ENCODE data around the gene RIN3.

RIN3 gene

GRCh38 chr14:92728759-92729364, 215.3 kb downstream of the RIN3 start:
- peaks cover 15% of the 10 kb centered on the region for H3K4me1 ChIP-seq (ENCODE audit: control insufficient read depth, insufficient read depth, low read length, poor library complexity, severe bottlenecking)

GRCh38 chr14:92729634-92730358, 216.2 kb downstream of the RIN3 start:
- Histone ChIP-seq H3K9me3 (ENCODE audit: control insufficient read depth, low read length) (peaks cover 2% of the 10 kb centered on the region), H3K27ac (ENCODE audit: low read depth, low read length, severe bottlenecking) (no peak overlapping the region), H3K4me1 (ENCODE audit: control insufficient read depth, insufficient read depth, low read length, poor library complexity, severe bottlenecking) (peaks cover 15% of the 10 kb centered on the region), H3K36me3 (ENCODE audit: control insufficient read depth, insufficient read depth, low read length) (peaks cover 37% of the 10 kb centered on the region), H3K4me3 (ENCODE audit: extremely low read depth, insufficient read depth, low read length, poor library complexity, severe bottlenecking) (no peak overlapping the region)
- WGBS, 2 experiments (ENCODE audit: insufficient coverage in 2 of 2) = 86 to 90% methylated on average over 3 to 4 of the region's 14 CpGs

More at GRCh38 chr14:92728759-92729364, 215.3 kb downstream of the RIN3 start:
- no peak overlapping the region for H3K27ac ChIP-seq (ENCODE audit: low read depth, low read length, severe bottlenecking)
- no peak overlapping the region for H3K4me3 ChIP-seq (ENCODE audit: extremely low read depth, insufficient read depth, low read length, poor library complexity, severe bottlenecking)
- H3K36me3 ChIP-seq (ENCODE audit: control insufficient read depth, insufficient read depth, low read length) = peaks cover 41% of the 10 kb centered on the region
- peaks cover 2% of the 10 kb centered on the region for H3K9me3 ChIP-seq (ENCODE audit: control insufficient read depth, low read length)
- 95 to 97% methylated on average over 7 of the region's 8 CpGs for WGBS, 2 experiments (ENCODE audit: insufficient coverage in 2 of 2)

GRCh38 chr14:92731622-92732115, 218.1 kb downstream of the RIN3 start:
- peaks cover 6% of the 10 kb centered on the region for H3K4me1 ChIP-seq (ENCODE audit: control insufficient read depth, insufficient read depth, low read length, poor library complexity, severe bottlenecking)
- no peak overlapping the region for H3K4me3 ChIP-seq (ENCODE audit: extremely low read depth, insufficient read depth, low read length, poor library complexity, severe bottlenecking)
- WGBS, 2 experiments (ENCODE audit: insufficient coverage in 2 of 2) = 90 to 100% methylated on average over 1 to 2 of the region's 3 CpGs
- H3K36me3 ChIP-seq (ENCODE audit: control insufficient read depth, insufficient read depth, low read length) = peaks cover 36% of the 10 kb centered on the region
- H3K27ac ChIP-seq (ENCODE audit: low read depth, low read length, severe bottlenecking) = no peak overlapping the region
- H3K9me3 ChIP-seq (ENCODE audit: control insufficient read depth, low read length) = peaks cover 2% of the 10 kb centered on the region

DNA sequence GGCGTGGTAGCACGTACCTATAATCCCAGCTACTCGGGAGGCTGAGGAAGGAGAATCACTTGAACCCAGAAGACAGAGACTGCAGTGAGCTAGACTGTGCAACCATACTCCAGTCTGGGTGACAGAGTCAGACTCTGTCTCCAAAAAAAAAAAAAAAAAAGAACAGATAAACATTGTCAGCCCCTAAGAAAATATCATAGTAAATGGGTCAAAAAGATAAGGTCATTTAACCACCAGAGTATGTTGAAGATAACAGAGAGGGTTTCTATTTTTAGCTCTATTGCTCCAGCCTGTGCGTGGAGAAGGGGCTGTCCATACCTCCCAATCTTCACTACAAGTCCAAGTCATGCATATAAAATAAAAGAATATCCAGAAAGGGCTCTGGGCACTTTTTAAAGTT, 219.4 kb downstream of the RIN3 start:
- Histone ChIP-seq H3K9me3 (ENCODE audit: control insufficient read depth, low read length) (no peaks in the 10 kb centered on the region), H3K36me3 (ENCODE audit: control insufficient read depth, insufficient read depth, low read length) (peaks cover 29% of the 10 kb centered on the region), H3K4me1 (ENCODE audit: control insufficient read depth, insufficient read depth, low read length, poor library complexity, severe bottlenecking) (peaks cover 8% of the 10 kb centered on the region), H3K4me3 (ENCODE audit: extremely low read depth, insufficient read depth, low read length, poor library complexity, severe bottlenecking) (no peak overlapping the region), H3K27ac (ENCODE audit: low read depth, low read length, severe bottlenecking) (no peak overlapping the region)
- no CpG with 5 or more reads among the region's 4 CpGs for WGBS, 2 experiments (ENCODE audit: insufficient coverage in 2 of 2)

- Histone ChIP-seq H3K4me1 (ENCODE audit: control insufficient read depth, insufficient read depth, low read length, poor library complexity, severe bottlenecking) (peaks cover 8% of the 10 kb centered on the region), H3K4me3 (ENCODE audit: extremely low read depth, insufficient read depth, low read length, poor library complexity, severe bottlenecking) (no peak overlapping the region), H3K9me3 (ENCODE audit: control insufficient read depth, low read length) (no peaks in the 10 kb centered on the region), H3K36me3 (ENCODE audit: control insufficient read depth, insufficient read depth, low read length) (peaks cover 23% of the 10 kb centered on the region), H3K27ac (ENCODE audit: low read depth, low read length, severe bottlenecking) (no peak overlapping the region)
- WGBS, 2 experiments (ENCODE audit: insufficient coverage in 2 of 2) = 90 to 100% methylated on average over 3 to 5 of the region's 7 CpGs
These were observed 221.0 kb downstream of the RIN3 start for GRCh38 chr14:92734618-92735017.

DNA sequence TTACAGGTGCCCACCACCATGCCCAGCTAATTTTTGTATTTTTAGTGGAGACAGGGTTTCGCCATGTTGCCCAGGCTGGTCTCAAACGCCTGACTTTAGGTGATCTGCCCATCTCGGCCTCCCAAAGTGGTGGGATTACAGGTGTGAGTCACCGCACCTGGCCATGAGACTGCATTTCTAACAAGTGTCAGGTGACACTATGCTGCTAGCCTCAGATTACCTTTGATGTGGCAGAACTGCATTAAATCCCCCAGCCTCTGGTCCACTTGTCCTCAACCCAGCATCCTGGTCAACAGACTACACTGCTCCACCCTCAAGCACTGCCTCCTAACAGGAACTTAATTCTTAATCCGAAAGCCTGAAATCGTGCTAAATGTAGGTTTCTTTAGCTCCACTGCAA, 221.8 kb downstream of the RIN3 start:
- H3K4me1 ChIP-seq (ENCODE audit: control insufficient read depth, insufficient read depth, low read length, poor library complexity, severe bottlenecking) = peaks cover 8% of the 10 kb centered on the region
- 90 to 97% methylated on average over 6 of the region's 6 CpGs for WGBS, 2 experiments (ENCODE audit: insufficient coverage in 2 of 2)

DNA sequence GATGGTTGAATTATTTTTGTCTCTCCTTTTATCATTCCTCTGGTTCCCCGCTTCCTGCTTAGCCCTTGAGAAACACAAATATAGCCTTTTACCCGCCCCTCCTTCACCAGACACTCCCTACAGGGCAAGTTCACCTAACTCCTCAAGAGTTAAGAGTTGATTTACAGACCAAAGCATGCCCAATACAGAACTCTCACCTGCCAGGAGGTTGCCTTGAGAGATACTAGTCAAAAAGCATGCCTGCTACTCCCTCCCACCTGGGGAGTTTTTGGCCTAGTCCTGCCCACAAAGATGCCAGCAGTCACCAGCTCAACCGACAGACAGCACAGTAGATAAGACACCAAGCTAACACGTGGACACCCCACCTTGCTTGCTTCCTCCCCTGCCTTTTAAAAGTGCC, 223.6 kb downstream of the RIN3 start:
- Histone ChIP-seq H3K27ac (ENCODE audit: low read depth, low read length, severe bottlenecking) (no peak overlapping the region), H3K36me3 (ENCODE audit: control insufficient read depth, insufficient read depth, low read length) (peaks cover 24% of the 10 kb centered on the region), H3K4me3 (ENCODE audit: extremely low read depth, insufficient read depth, low read length, poor library complexity, severe bottlenecking) (no peak overlapping the region), H3K4me1 (ENCODE audit: control insufficient read depth, insufficient read depth, low read length, poor library complexity, severe bottlenecking) (peaks cover 8% of the 10 kb centered on the region), H3K9me3 (ENCODE audit: control insufficient read depth, low read length) (no peaks in the 10 kb centered on the region)
- 85 to 89% methylated on average over 3 to 4 of the region's 4 CpGs for WGBS, 2 experiments (ENCODE audit: insufficient coverage in 2 of 2)

More for the DNA sequence above, 221.8 kb downstream of the RIN3 start:
- Histone ChIP-seq H3K36me3 (ENCODE audit: control insufficient read depth, insufficient read depth, low read length) (peaks cover 25% of the 10 kb centered on the region), H3K4me3 (ENCODE audit: extremely low read depth, insufficient read depth, low read length, poor library complexity, severe bottlenecking) (no peak overlapping the region), H3K27ac (ENCODE audit: low read depth, low read length, severe bottlenecking) (no peak overlapping the region), H3K9me3 (ENCODE audit: control insufficient read depth, low read length) (no peaks in the 10 kb centered on the region)

GRCh38 chr14:92737619-92738188, 224.1 kb downstream of the RIN3 start:
- Histone ChIP-seq H3K27ac (ENCODE audit: low read depth, low read length, severe bottlenecking) (no peak overlapping the region), H3K4me3 (ENCODE audit: extremely low read depth, insufficient read depth, low read length, poor library complexity, severe bottlenecking) (no peak overlapping the region), H3K9me3 (ENCODE audit: control insufficient read depth, low read length) (no peaks in the 10 kb centered on the region), H3K36me3 (ENCODE audit: control insufficient read depth, insufficient read depth, low read length) (peaks cover 23% of the 10 kb centered on the region), H3K4me1 (ENCODE audit: control insufficient read depth, insufficient read depth, low read length, poor library complexity, severe bottlenecking) (peaks cover 8% of the 10 kb centered on the region)
- whole genome bisulfite sequencing, 2 experiments (ENCODE audit: insufficient coverage in 2 of 2) = 75 to 100% methylated on average over 2 of the region's 4 CpGs

Measured in mesodermal cell (in vitro differentiated cells).